Head of caudate nucleus (tissue), 42 donors: Measurements from ENCODE around the gene MED25.
A peak's percentile ranks its signal among the peaks of the same experiment; 100 is the strongest.

Experiments used
- DNase-seq, 42 donors: peaks; one replicate each; pipeline versions ENCODE4 v3.0.0 to v3.0.0-alpha.2; 2020 to 2021; ENCODE audit warnings: mixed read lengths in 7 of 42
- intact Hi-C: fragments of 100-400 bp; cut with DNase I; formaldehyde crosslinking; loops from one replicate; pipeline ENCODE4 v1.15.0; 2022

MED25 gene

GRCh38 chr19:49876422-49877019 is 58.4 kb downstream of the MED25 start:
- intact Hi-C loops, result loop anchor here (5.0 kb wide), 1 partner anchor 59 kb away; the partner anchor contains the start of gene MED25
- DNase-seq, result peak; percentile 96 to 100 (median 99)

DNA sequence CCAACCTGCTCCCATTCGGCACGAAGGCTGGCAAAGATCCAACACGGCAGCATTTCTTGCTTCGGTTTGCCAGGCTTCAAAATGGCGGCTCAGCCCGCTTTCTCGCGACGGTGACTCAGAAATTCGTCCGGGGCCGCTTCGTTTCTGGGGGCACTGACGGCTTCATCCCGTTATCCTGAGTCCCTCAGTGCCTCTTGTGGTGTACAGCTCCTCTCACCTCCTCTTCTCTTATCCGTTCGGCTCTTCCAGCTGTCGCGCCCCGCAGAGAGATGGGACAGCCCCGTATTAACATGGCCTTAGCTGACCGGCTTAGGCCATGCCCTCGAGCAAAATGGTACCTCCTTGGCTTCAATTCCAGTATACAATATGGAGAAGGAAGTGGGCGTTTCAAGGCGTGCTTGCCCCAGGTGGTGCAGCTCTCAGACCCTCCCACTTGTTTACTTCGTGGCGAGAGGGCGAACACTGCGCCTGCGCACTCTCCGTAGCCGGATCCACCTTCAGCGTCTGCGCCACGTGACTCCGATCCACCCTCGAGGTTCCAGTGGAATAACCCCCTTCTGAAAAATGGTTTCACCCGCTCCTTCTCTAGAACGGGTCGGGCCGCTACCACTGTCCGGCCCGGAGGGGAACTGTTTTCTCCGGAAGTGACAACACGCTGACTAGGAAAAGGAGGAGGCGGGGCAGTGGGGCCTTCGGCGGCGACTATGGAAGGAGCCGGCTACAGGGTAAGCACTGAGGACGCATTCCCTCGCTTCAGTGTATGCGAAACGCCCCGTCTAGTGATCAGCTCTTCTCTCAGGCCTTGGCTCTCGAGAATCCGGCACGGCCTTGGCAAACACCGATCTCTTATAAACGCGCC is 59.2 kb downstream of the MED25 start, which contains the start of the genes AKT1S1 and TBC1D17:
TSS of gene AKT1S1 (minus strand) at position 336 of the 859 bp plus-strand sequence. CDS start 4,060 bp downstream, outside the sequence.
TSS of gene TBC1D17 (plus strand) at position 683 of the 859 bp plus-strand sequence. CDS start at position 705, 22 bp downstream.
- peak; percentile 97 to 100 (median 99) for DNase-seq
- intact Hi-C loops, result loop anchor here (5.0 kb wide), 1 partner anchor 60 kb away; the partner anchor contains the start of gene MED25

- intact Hi-C loops, result loop anchor here (5.0 kb wide), 1 partner anchor 61 kb away; the partner anchor contains the start of gene MED25
- DNase-seq, result peak; percentile 92 to 99 (median 97)
Measured at GRCh38 chr19:49877879-49878743, 60.0 kb downstream of the MED25 start.

DNA sequence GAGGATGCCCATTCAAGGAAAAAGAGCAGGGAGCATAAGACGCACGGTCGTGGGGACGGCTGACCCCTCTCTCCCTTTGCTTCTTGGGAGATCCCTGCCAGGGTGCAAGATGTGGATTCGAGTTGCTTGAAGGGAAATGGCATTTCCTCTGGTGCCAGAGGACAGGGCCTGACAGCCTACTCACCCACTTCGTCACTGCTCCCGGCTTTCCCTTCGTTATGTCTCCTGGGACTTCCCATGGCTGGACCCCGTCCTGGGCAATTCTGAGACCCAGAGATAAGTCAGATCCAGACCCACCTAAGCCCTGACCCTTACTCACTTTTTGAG is 60.6 kb downstream of the MED25 start:
- intact Hi-C loops, result loop anchor here (5.0 kb wide), 1 partner anchor 61 kb away; the partner anchor contains the start of gene MED25
- DNase-seq, result no peak

GRCh38 chr19:49879243-49879963 is 61.3 kb downstream of the MED25 start:
- intact Hi-C loops, result loop anchor here (5.0 kb wide), 1 partner anchor 62 kb away; the partner anchor contains the start of gene MED25

GRCh38 chr19:49880162-49880869 is 62.2 kb downstream of the MED25 start:
- intact Hi-C loops, result no loop called here
- no peak for DNase-seq

More at GRCh38 chr19:49879243-49879963, 61.3 kb downstream of the MED25 start:
- DNase-seq, result no peak

GRCh38 chr19:49881186-49881585 is 63.1 kb downstream of the MED25 start:
- intact Hi-C loops, result no loop called here

GRCh38 chr19:49881672-49882394 is 63.7 kb downstream of the MED25 start:
- intact Hi-C loops, result no loop called here
- no peak for DNase-seq

More at GRCh38 chr19:49881186-49881585, 63.1 kb downstream of the MED25 start:
- no peak for DNase-seq

DNA sequence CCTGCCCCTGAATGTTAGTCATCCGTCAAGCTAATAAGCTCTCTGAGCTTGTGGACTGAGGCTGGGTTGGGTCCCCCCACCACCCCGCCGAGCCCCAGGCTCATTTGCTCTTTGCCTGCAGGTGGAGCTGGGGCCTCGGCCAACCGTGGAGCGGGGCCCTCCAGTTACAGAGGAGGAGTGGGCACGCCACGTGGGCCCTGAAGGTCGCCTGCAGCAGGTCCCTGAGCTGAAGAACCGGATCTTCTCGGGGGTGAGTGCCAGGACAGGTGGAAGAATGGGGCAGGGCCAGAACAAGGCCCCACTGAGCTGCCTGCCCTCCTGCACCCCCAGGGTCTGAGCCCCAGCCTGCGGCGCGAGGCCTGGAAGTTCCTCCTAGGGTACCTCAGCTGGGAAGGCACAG is 64.6 kb downstream of the MED25 start:
- DNase-seq, result no peak
- intact Hi-C loops, result no loop called here

GRCh38 chr19:49883094-49883493 is 65.0 kb downstream of the MED25 start:
- intact Hi-C loops, result no loop called here

GRCh38 chr19:49884109-49884508 is 66.0 kb downstream of the MED25 start:
- DNase-seq, result no peak
- intact Hi-C loops, result no loop called here

More at GRCh38 chr19:49883094-49883493, 65.0 kb downstream of the MED25 start:
- no peak for DNase-seq

DNA sequence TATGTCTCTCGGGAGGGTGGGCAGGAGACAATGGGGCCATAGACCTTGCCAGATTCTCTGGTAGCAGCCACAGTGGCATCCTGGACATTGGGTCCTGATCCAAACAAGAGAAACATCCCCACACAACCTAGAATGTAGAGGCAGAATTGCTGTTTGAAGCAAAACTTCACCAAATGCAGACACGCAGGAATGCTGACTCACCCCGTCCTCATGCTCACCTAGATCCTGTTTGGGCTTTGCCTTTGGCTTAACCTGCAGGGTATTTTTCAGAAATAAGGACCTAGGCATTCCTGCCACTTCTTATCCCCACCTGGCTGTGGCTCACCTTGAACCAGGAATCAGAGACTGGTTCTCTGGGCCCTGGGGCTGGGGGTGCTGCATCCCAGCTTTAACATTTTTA is 66.7 kb downstream of the MED25 start:
- intact Hi-C loops, result no loop called here
- DNase-seq, result no peak
